SK-N-MC (cell line): ENCODE data around the gene CBX5.
"Not testable (repeated sequence)": the region's sequence is repeated elsewhere in the genome, so short reads cannot be mapped to it uniquely, and the experiment has no call there.

Experiments used
- DNase-seq: peaks from one replicate; pipeline ENCODE4 v3.0.0-alpha.2; 2011; ENCODE audit warnings: low read depth, low spot score
- H3K27ac ChIP-seq: fragments of 200-600 bp; sonication (generic); 2 replicates; pipeline ENCODE4 v1.5.1; 2016; ENCODE audit warnings: mixed run types
- H3K36me3 ChIP-seq: fragments of 200-600 bp; sonication (generic); 2 replicates; pipeline ENCODE4 v1.6.1; 2017; ENCODE audit warnings: antibody characterized with exemption, low read length, mixed read lengths; ENCODE audit not compliant: insufficient read depth
- H3K4me3 ChIP-seq: fragments of 200-600 bp; sonication (generic); 2 replicates; pipeline ENCODE4 v1.5.1; 2016
- H3K9ac ChIP-seq: fragments of 200-600 bp; sonication (generic); 2 replicates; pipeline ENCODE4 v1.8.0; 2017; ENCODE audit warnings: mixed run types, mixed read lengths; ENCODE audit not compliant: insufficient read length
- H3K9me3 ChIP-seq: fragments of 200-600 bp; sonication (generic); 2 replicates; pipeline ENCODE4 v1.6.1; 2017; ENCODE audit warnings: low read depth, mild to moderate bottlenecking, antibody characterized with exemption, low read length, moderate library complexity, mixed read lengths
- EZH2 ChIP-seq: fragments of 200-600 bp; sonication (generic); IDR thresholded peaks from one replicate; pipeline ENCODE4 v1.6.1; 2017; ENCODE audit warnings: antibody characterized with exemption
- FOXP2 ChIP-seq: optimal IDR thresholded peaks from 2 replicates; pipeline ENCODE3; 2011; ENCODE audit warnings: mild to moderate bottlenecking, moderate library complexity; ENCODE audit not compliant: insufficient read depth; ENCODE audit errors: extremely low read length, control extremely low read depth
- POLR2AphosphoS5 ChIP-seq: IDR thresholded peaks from 2 replicates; pipeline ENCODE4 v1.6.1; 2012; ENCODE audit warnings: mild to moderate bottlenecking, low read depth, low read length, borderline replicate concordance

CBX5 gene

GRCh38 chr12:54240129-54240528 lies 39.8 kb downstream of the CBX5 start:
- Histone ChIP-seq H3K9me3 (no peaks in the 10 kb centered on the region), H3K36me3 (peaks cover 87% of the 10 kb centered on the region), H3K27ac (peak overlapping the region; percentile 4; the same call in 1 of the 2 replicates), H3K9ac (no peak overlapping the region), H3K4me3 (no peak overlapping the region)
- TF ChIP-seq FOXP2 (no peak), EZH2 (no peak), POLR2AphosphoS5 (no peak)
- no peak for DNase-seq

GRCh38 chr12:54239620-54240019 lies 40.3 kb downstream of the CBX5 start:
- no peak for DNase-seq
- no peak for TF ChIP-seq POLR2AphosphoS5
- no peak for TF ChIP-seq FOXP2
- TF ChIP-seq EZH2, result no peak
- Histone ChIP-seq H3K9me3 (no peaks in the 10 kb centered on the region), H3K4me3 (no peak overlapping the region), H3K36me3 (peaks cover 82% of the 10 kb centered on the region), H3K27ac (peak overlapping the region; percentile 4; the same call in 1 of the 2 replicates), H3K9ac (no peak overlapping the region)

- no peak for TF ChIP-seq FOXP2
- no peak for TF ChIP-seq POLR2AphosphoS5
- no peak for TF ChIP-seq EZH2
- Histone ChIP-seq H3K9ac (no peak overlapping the region), H3K9me3 (no peaks in the 10 kb centered on the region), H3K27ac (no peak overlapping the region), H3K36me3 (peaks cover 78% of the 10 kb centered on the region), H3K4me3 (no peak overlapping the region)
- no peak for DNase-seq
These were observed 41.4 kb downstream of the CBX5 start for GRCh38 chr12:54238531-54238930.

- Histone ChIP-seq H3K36me3 (peaks cover 33% of the 10 kb centered on the region), H3K27ac (peak overlapping the region; percentile 40), H3K9ac (no peak overlapping the region), H3K4me3 (no peak overlapping the region), H3K9me3 (no peaks in the 10 kb centered on the region)
- no peak for TF ChIP-seq FOXP2
- no peak for TF ChIP-seq EZH2
- TF ChIP-seq POLR2AphosphoS5, result no peak
- DNase-seq, result no peak
These were observed 47.1 kb downstream of the CBX5 start for GRCh38 chr12:54232790-54233189.

GRCh38 chr12:54231269-54231668 lies 48.7 kb downstream of the CBX5 start:
- H3K9ac ChIP-seq, H3K4me3 ChIP-seq, H3K9me3 ChIP-seq, DNase-seq: not testable (repeated sequence)
- Histone ChIP-seq H3K27ac (peak overlapping the region; percentile 75; the same call in 1 of the 2 replicates), H3K36me3 (peaks cover 23% of the 10 kb centered on the region)

GRCh38 chr12:54230555-54230954 lies 49.4 kb downstream of the CBX5 start:
- H3K36me3 ChIP-seq, result peaks cover 16% of the 10 kb centered on the region
- H3K4me3 ChIP-seq, result no peak overlapping the region
- DNase-seq, result no peak
- no peaks in the 10 kb centered on the region for H3K9me3 ChIP-seq
- H3K27ac ChIP-seq, result peak overlapping the region; percentile 75
- no peak overlapping the region for H3K9ac ChIP-seq
- TF ChIP-seq FOXP2, result no peak
- TF ChIP-seq EZH2, result no peak
- no peak for TF ChIP-seq POLR2AphosphoS5

- no peak overlapping the region for H3K9ac ChIP-seq
These were observed 50.2 kb downstream of the CBX5 start for GRCh38 chr12:54229624-54230212.

GRCh38 chr12:54228471-54228870 lies 51.5 kb downstream of the CBX5 start:
- Histone ChIP-seq H3K27ac (peak overlapping the region; percentile 15; the same call in 1 of the 2 replicates), H3K4me3 (no peak overlapping the region), H3K9me3 (no peaks in the 10 kb centered on the region), H3K9ac (no peak overlapping the region), H3K36me3 (peaks cover 8% of the 10 kb centered on the region; the same call in 1 of the 2 replicates)
- no peak for DNase-seq
- TF ChIP-seq EZH2 (no peak), FOXP2 (no peak), POLR2AphosphoS5 (no peak)

More at GRCh38 chr12:54229624-54230212, 50.2 kb downstream of the CBX5 start:
- DNase-seq, result no peak
- TF ChIP-seq POLR2AphosphoS5 (no peak), EZH2 (no peak), FOXP2 (no peak)
- peak overlapping the region; percentile 75 for H3K27ac ChIP-seq
- no peaks in the 10 kb centered on the region for H3K9me3 ChIP-seq
- H3K36me3 ChIP-seq, result peaks cover 14% of the 10 kb centered on the region; the same call in 1 of the 2 replicates
- H3K4me3 ChIP-seq, result no peak overlapping the region

GRCh38 chr12:54227927-54228326 lies 52.0 kb downstream of the CBX5 start:
- not testable (repeated sequence) for H3K4me3 ChIP-seq, H3K36me3 ChIP-seq, DNase-seq

More at GRCh38 chr12:54227927-54228326, 52.0 kb downstream of the CBX5 start:
- H3K9ac ChIP-seq, H3K9me3 ChIP-seq, H3K27ac ChIP-seq: not testable (repeated sequence)
